Measurements from ENCODE around the gene RNF166. TPM values are rescaled to one million over a fixed set of nuclear protein-coding genes. Genes with fewer than 3 reads are reported as not detected.

The RNF166 gene
- total RNA-seq, 4 donors from 2014 or later: 22.9 to 32.5 (median 26.1) TPM

DNA sequence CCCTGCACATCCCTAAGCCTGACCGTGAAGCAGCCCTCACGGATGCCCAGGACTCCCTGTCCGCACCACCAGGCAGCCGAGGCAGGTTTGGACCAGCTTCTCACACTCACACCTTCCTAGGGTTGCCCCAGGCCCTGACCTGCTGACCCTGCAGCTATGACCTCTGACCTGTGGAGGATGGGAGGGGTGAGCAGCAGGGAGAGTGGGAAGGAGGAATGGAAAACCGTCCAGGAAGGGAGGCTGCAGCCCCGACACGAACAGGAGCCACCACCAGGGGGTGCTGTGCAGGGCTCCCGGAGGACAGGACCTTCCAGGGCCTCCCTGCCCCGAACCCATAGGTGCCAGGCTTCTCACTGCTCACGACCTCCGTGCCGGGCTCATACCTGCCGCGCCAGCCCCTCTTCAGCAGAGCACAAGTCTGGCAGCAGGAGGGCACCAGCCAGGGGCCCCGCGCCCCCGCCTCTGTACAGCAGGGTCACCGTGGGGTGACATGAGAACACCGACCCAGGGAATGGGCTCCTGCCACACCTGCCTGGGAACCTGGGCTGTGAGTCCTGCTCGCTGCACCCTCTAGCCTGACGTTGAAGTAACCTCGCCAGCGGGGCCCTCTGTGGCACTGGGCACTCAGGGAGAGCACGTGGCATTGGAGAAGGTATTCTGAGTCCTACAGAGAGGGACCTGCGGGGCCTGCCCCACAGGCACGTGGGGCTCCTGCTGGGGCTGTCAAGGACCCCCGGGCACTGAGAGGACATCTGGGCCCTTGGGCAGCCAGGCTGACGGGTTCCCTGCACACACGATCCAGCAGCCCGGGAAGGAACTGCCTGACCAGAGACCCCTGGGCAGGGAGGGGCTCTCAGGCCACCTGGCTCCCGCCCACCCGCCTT lies 37.7 kb upstream of the RNF166 start:
- Histone ChIP-seq H3K27me3 (peaks cover 0 to 11% (median 0%) of the 10 kb centered on the region in 3 donors), H3K27ac (no peak overlapping the region), H3K36me3 (no peaks in the 10 kb centered on the region), H3K9me3 (no peaks in the 10 kb centered on the region), H3K4me1 (peaks cover 0 to 10% of the 10 kb centered on the region in 2 donors), H3K4me3 (no peak overlapping the region)
- intact Hi-C loops (cut with DNase I; ENCODE audit: low total_unique reads): loop anchor here (1.0 kb wide), 1 partner anchor 41 kb away; the partner anchor contains the start of gene PIEZO1
- in situ Hi-C loops (cut with MboI; ENCODE audit: low sequenced_read_pairs in 4 of 4): loop anchor here in 2 of 4 donors (25.0 kb wide), 1 partner anchor 468 kb away; the partner anchor contains the start of genes SLC22A31 (in 2 of the 2) and ZNF778 (in 2 of the 2)
- peak; percentile 27 to 54 for DNase-seq
- TF ChIP-seq, protein P1, sequence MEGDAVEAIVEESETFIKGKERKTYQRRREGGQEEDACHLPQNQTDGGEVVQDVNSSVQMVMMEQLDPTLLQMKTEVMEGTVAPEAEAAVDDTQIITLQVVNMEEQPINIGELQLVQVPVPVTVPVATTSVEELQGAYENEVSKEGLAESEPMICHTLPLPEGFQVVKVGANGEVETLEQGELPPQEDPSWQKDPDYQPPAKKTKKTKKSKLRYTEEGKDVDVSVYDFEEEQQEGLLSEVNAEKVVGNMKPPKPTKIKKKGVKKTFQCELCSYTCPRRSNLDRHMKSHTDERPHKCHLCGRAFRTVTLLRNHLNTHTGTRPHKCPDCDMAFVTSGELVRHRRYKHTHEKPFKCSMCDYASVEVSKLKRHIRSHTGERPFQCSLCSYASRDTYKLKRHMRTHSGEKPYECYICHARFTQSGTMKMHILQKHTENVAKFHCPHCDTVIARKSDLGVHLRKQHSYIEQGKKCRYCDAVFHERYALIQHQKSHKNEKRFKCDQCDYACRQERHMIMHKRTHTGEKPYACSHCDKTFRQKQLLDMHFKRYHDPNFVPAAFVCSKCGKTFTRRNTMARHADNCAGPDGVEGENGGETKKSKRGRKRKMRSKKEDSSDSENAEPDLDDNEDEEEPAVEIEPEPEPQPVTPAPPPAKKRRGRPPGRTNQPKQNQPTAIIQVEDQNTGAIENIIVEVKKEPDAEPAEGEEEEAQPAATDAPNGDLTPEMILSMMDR (IDR thresholded peaks at IDR 0.05 in 4 of 5, conservative IDR thresholded peaks at IDR 0.05 in 1 of 5): peak; percentile 51 to 88 (median 86)
- no peak for TF ChIP-seq POLR2A (IDR thresholded peaks at IDR 0.05)
- peak; percentile 58 to 69 for ATAC-seq

DNA sequence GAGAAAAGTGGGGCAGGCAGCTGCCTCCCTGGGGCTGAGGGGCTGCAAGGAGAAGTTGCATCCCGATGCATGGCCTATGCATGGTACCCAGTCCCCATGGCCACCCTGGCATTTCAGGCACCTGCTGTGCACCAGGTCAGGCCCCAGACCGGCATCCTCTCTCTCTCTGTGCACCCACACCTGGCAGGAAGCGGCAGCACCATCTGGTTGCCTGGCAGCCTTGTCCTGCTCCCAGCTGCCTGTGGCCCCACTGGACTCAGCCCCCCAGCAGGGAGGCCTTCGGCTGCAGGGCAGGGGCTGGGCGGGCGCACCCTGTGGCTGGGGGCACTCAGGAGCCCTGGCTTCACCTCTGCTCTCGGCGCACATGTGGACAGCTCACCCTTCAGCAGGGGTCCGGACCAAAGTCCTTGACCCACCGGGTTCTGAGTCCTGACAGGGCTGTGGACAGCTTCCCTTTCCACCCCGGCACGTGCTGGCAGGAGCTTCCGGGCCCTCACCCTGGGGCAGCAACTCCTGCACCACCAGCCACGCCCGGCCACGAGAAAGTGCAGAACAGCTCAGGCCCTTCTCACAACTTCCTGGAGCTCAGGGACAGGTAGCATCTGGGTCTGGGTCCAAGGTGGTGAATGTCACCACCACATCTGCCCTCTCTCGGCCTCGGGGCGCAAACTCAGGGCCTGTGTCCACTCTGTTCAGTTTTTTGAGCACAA lies 36.8 kb upstream of the RNF166 start:
- DNase-seq (no peak), ATAC-seq (no peak)
- Histone ChIP-seq H3K27me3 (peaks cover 0 to 11% (median 0%) of the 10 kb centered on the region in 3 donors), H3K9me3 (no peaks in the 10 kb centered on the region), H3K4me3 (no peak overlapping the region), H3K4me1 (peaks cover 0 to 10% of the 10 kb centered on the region in 2 donors), H3K36me3 (no peaks in the 10 kb centered on the region), H3K27ac (no peak overlapping the region)
- TF ChIP-seq, protein P1 (IDR thresholded peaks at IDR 0.05 in 4 of 5, conservative IDR thresholded peaks at IDR 0.05 in 1 of 5): no peak
- no peak for TF ChIP-seq POLR2A (IDR thresholded peaks at IDR 0.05)
- intact Hi-C loops (cut with DNase I; ENCODE audit: low total_unique reads): no loop called here
- in situ Hi-C loops (cut with MboI; ENCODE audit: low sequenced_read_pairs in 4 of 4): loop anchor here in 2 of 4 donors (25.0 kb wide), 1 partner anchor 469 kb away; the partner anchor contains the start of genes SLC22A31 (in 2 of the 2) and ZNF778 (in 2 of the 2)

DNA sequence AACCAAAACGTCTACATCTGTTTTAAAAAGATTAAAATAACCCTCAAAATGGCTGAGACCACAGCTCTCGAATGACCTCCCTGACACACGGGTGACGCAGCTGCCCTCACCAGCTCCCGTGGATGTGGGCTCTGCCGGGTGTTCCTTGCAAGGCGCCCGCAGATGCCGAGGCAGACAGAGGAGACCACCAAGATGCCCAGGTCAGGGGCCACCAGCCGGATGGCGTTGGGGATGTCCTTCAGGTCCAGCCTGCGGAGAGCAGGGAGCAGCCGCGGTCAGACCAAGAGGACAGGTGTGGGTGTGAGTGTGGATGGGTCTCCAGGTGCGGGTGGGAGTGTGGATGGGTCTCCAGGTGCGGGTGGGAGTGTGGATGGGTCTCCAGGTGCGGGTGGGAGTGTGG lies 35.2 kb upstream of the RNF166 start:
- Histone ChIP-seq H3K27me3 (peaks cover 0 to 11% (median 0%) of the 10 kb centered on the region in 3 donors), H3K9me3 (no peaks in the 10 kb centered on the region), H3K4me1 (peaks cover 0 to 17% of the 10 kb centered on the region in 2 donors), H3K4me3 (no peak overlapping the region), H3K27ac (no peak overlapping the region), H3K36me3 (no peaks in the 10 kb centered on the region)
- TF ChIP-seq, protein P1 (IDR thresholded peaks at IDR 0.05 in 4 of 5, conservative IDR thresholded peaks at IDR 0.05 in 1 of 5): no peak
- TF ChIP-seq POLR2A (IDR thresholded peaks at IDR 0.05): no peak
- intact Hi-C loops (cut with DNase I; ENCODE audit: low total_unique reads) (no loop called here), in situ Hi-C loops (cut with MboI; ENCODE audit: low sequenced_read_pairs in 4 of 4) (loop anchor here in 2 of 4 donors (25.0 kb wide), 1 partner anchor 471 kb away; the partner anchor contains the start of genes SLC22A31 (in 2 of the 2) and ZNF778 (in 2 of the 2))
- ATAC-seq (no peak), DNase-seq (no peak)

DNA sequence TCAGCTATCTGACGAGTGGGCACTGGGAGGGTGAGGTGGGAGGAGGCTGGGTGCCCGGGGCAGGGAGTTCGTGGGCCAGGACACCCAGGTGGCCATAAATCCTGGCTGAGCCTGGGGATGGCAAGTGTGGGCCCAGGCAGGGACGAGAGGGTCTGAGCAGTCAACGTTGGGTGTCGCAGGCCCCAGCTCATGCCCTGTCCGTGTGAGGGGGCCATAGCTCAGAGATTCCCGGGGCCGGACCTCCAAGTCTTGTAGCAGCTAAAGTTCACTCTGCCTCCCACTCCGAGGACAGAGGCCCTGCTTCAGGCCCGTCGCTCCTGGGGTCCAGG lies 34.5 kb upstream of the RNF166 start:
- intact Hi-C loops (cut with DNase I; ENCODE audit: low total_unique reads): no loop called here
- Histone ChIP-seq H3K36me3 (no peaks in the 10 kb centered on the region), H3K9me3 (no peaks in the 10 kb centered on the region), H3K4me3 (no peak overlapping the region), H3K27me3 (peaks cover 0 to 11% (median 0%) of the 10 kb centered on the region in 3 donors), H3K27ac (no peak overlapping the region), H3K4me1 (peaks cover 0 to 17% of the 10 kb centered on the region in 2 donors)
- in situ Hi-C loops (cut with MboI; ENCODE audit: low sequenced_read_pairs in 4 of 4): loop anchor here in 2 of 4 donors (25.0 kb wide), 1 partner anchor 472 kb away; the partner anchor contains the start of genes SLC22A31 (in 2 of the 2) and ZNF778 (in 2 of the 2)
- TF ChIP-seq POLR2A (IDR thresholded peaks at IDR 0.05): no peak
- TF ChIP-seq, protein P1 (IDR thresholded peaks at IDR 0.05 in 4 of 5, conservative IDR thresholded peaks at IDR 0.05 in 1 of 5): no peak
- no peak for DNase-seq
- ATAC-seq: no peak
